K562 (cell line): Measurements from ENCODE around the gene C1orf116. TPM values are rescaled to one million over a fixed set of nuclear protein-coding genes. Genes with fewer than 3 reads are reported as not detected.

Source experiments
- BDP1 ChIP-seq: IDR thresholded peaks from 3 replicates; pipeline ENCODE4 v1.6.1; 2011; ENCODE audit not compliant: insufficient read length, insufficient read depth
- CBFB ChIP-seq: sonication (generic); formaldehyde crosslinking; IDR thresholded peaks from 2 replicates; pipeline ENCODE4 v1.4.0; 2020; ENCODE audit warnings: mild to moderate bottlenecking, missing genetic modification reagents
- CEBPZ ChIP-seq: fragments of 150-350 bp; IDR thresholded peaks from 2 replicates; pipeline ENCODE4 v1.6.1; 2014; ENCODE audit warnings: low read depth, mild to moderate bottlenecking, low read length, borderline replicate concordance
- E2F3 ChIP-seq: fragments of 250-450 bp; sonication (Bioruptor Pico); IDR thresholded peaks from 2 replicates; pipeline ENCODE4 v1.4.0; 2020; ENCODE audit warnings: mild to moderate bottlenecking
- GTF2A2 ChIP-seq: IDR thresholded peaks from 2 replicates; pipeline ENCODE4 v1.6.1; 2016; ENCODE audit warnings: mild to moderate bottlenecking, missing genetic modification characterization, missing compliant biosample characterization
- HMG20B ChIP-seq: fragments of 250-450 bp; sonication (Bioruptor Pico); IDR thresholded peaks from 2 replicates; pipeline ENCODE4 v1.5.0; 2021; ENCODE audit warnings: mild to moderate bottlenecking
- KAT7 ChIP-seq: sonication (generic); formaldehyde crosslinking; IDR thresholded peaks from 2 replicates; pipeline ENCODE4 v1.8.0; 2022; ENCODE audit warnings: missing genetic modification reagents, mild to moderate bottlenecking, borderline replicate concordance
- KAT8 ChIP-seq: fragments of 450-650 bp; IDR thresholded peaks from 2 replicates; pipeline ENCODE4 v1.6.1; 2016; ENCODE audit warnings: low read depth, mild to moderate bottlenecking
- MEIS2 ChIP-seq: fragments of 450-650 bp; IDR thresholded peaks from 2 replicates; pipeline ENCODE4 v1.6.1; 2014; ENCODE audit warnings: mild to moderate bottlenecking; ENCODE audit not compliant: partially characterized antibody
- MYBL2 ChIP-seq, 2 experiments: fragments of 450-650 bp in 1 of 2; sonication (generic) in 1 of 2; formaldehyde crosslinking in 1 of 2; IDR thresholded peaks; 2 replicates each; pipeline versions ENCODE4 v1.6.1 to v1.8.1; 2017 to 2022; ENCODE audit warnings: borderline replicate concordance in 1 of 2, inconsistent platforms in 1 of 2, low read depth in 1 of 2, mild to moderate bottlenecking in 1 of 2, missing genetic modification reagents in 1 of 2, moderate library complexity in 1 of 2
- NEUROD1 ChIP-seq: fragments of 150-350 bp; IDR thresholded peaks from 2 replicates; pipeline ENCODE4 v1.6.1; 2014; ENCODE audit warnings: borderline replicate concordance, low read length, low read depth; ENCODE audit not compliant: partially characterized antibody
- NUFIP1 ChIP-seq: fragments of 450-650 bp; IDR thresholded peaks from 2 replicates; pipeline ENCODE4 v1.6.1; 2018; ENCODE audit not compliant: partially characterized antibody
- PCBP1 ChIP-seq: fragments of 200-400 bp; formaldehyde crosslinking; IDR thresholded peaks from 2 replicates; pipeline ENCODE4 v1.6.1; 2018; ENCODE audit warnings: mild to moderate bottlenecking, low read depth, low read length; ENCODE audit not compliant: poor library complexity, severe bottlenecking
- PYGO2 ChIP-seq: fragments of 450-650 bp; IDR thresholded peaks from 2 replicates; pipeline ENCODE4 v1.6.1; 2016; ENCODE audit warnings: mild to moderate bottlenecking, missing genetic modification characterization, moderate library complexity, missing compliant biosample characterization
- ZFP30 ChIP-seq: fragments of 250-450 bp; sonication (Bioruptor Pico); IDR thresholded peaks from 2 replicates; pipeline ENCODE4 v1.8.0; 2022; ENCODE audit warnings: moderate library complexity, mild to moderate bottlenecking, inconsistent platforms, borderline replicate concordance
- ZKSCAN3 ChIP-seq: fragments of 250-450 bp; sonication (Bioruptor Pico); IDR thresholded peaks from 2 replicates; pipeline ENCODE4 v1.4.0; 2020
- ZNF311 ChIP-seq: fragments of 250-450 bp; sonication (Bioruptor Pico); IDR thresholded peaks from 2 replicates; pipeline ENCODE4 v1.4.0; 2020; ENCODE audit warnings: mild to moderate bottlenecking, moderate library complexity
- ZNF316 ChIP-seq: fragments of 450-650 bp; IDR thresholded peaks from 2 replicates; pipeline ENCODE4 v1.6.1; 2016
- ZNF551 ChIP-seq: fragments of 250-450 bp; sonication (Bioruptor Pico); IDR thresholded peaks from 2 replicates; pipeline ENCODE4 v1.5.0; 2021; ENCODE audit warnings: mild to moderate bottlenecking, moderate library complexity
- ZNF586 ChIP-seq: fragments of 450-650 bp; formaldehyde crosslinking; conservative IDR thresholded peaks from 2 replicates; pipeline ENCODE4 v1.4.0; 2020; ENCODE audit warnings: mild to moderate bottlenecking, moderate library complexity
- ZNF76 ChIP-seq: fragments of 250-450 bp; sonication (Bioruptor Pico); IDR thresholded peaks from 2 replicates; pipeline ENCODE4 v1.4.0; 2020; ENCODE audit warnings: mild to moderate bottlenecking, moderate library complexity, borderline replicate concordance
- ZSCAN32 ChIP-seq: fragments of 450-650 bp; formaldehyde crosslinking; IDR thresholded peaks from 2 replicates; pipeline ENCODE4 v1.4.0; 2020; ENCODE audit warnings: mild to moderate bottlenecking, moderate library complexity
- polyA plus RNA-seq, 8 experiments: library from polyadenylated mRNA; depleted of rRNA in 4 of 8; stranded (reverse) in 5 of 8; unstranded in 3 of 8; fragments of >200 nt; fragmentation: Nextera tagmentation in 2 of 8; fragmentation: Illumina TruSeq in 1 of 8; extraction: Ambion mirVana in 2 of 8; extraction: Trizol in 1 of 8; gene quantifications; 2 replicates each; pipeline versions ENCODE4 v1.2.1 to v1.2.3, GENCODE V29; 2011 to 2014; ENCODE audit warnings: inconsistent platforms in 1 of 8, missing spikeins in 1 of 8
- total RNA-seq, 7 experiments: library from RNA; depleted of rRNA in 6 of 7; stranded (reverse); fragments of >200 nt in 6 of 7; fragmentation: Illumina TruSeq in 2 of 7; extraction: Trizol in 2 of 7; gene quantifications; 2 replicates each; pipeline versions ENCODE4 v1.2.1 to v1.2.3, GENCODE V29; 2011 to 2021; ENCODE audit warnings: low replicate concordance in 1 of 7
- TF ChIP-seq, protein P1 (sequence below): fragments of 450-650 bp; formaldehyde crosslinking; IDR thresholded peaks from 2 replicates; pipeline ENCODE4 v1.4.0; 2020; ENCODE audit warnings: mild to moderate bottlenecking, moderate library complexity

Gene C1orf116
- total and polyA plus RNA-seq, 9 of the 15 experiments (the other 6 are each of a cell fraction or from before 2014, with no cell fraction given): 0.62 to 3.0 (median 0.95) TPM

DNA sequence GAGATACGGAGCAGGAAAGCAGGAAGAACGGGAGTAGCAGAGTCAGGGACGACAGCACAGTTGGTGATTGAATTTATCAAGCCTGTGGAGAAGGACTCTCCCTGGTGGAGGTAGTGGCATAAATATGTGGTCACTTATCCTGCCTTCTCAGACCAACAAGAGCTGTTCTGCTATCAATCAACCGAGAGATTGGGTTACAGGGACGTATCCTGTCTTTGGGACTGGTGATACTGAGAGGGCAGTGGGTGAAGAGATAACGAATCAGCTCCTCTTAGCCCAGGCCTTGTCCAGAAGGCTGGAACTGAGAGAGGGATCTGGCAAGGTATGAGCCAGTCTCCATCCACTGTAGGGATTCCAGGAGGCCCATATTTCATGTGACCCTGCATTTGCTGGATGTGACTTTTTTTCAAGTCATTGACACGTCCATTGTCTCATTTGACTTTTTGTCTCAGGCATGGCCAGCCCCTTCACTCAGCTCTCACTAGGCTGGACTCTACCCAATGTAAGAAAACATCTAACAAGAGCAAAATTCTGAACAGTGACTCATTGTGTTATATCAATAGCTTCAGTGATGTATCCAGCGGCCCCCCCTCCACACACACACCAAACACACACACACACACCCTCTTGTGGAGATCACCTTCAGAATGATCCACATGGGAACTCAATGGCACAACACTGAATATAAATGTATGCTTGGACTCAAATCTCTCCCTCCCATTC is 11.3 kb downstream of the C1orf116 start (continued):
- TF ChIP-seq, protein P1, sequence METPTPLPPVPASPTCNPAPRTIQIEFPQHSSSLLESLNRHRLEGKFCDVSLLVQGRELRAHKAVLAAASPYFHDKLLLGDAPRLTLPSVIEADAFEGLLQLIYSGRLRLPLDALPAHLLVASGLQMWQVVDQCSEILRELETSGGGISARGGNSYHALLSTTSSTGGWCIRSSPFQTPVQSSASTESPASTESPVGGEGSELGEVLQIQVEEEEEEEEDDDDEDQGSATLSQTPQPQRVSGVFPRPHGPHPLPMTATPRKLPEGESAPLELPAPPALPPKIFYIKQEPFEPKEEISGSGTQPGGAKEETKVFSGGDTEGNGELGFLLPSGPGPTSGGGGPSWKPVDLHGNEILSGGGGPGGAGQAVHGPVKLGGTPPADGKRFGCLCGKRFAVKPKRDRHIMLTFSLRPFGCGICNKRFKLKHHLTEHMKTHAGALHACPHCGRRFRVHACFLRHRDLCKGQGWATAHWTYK (CRISPR knock-in tag): peak; percentile 92
- TF ChIP-seq GTF2A2 (tag): no peak
- no peak for TF ChIP-seq KAT7
- TF ChIP-seq E2F3 (CRISPR knock-in tag): peak; percentile 57; the same call in 1 of the 2 replicates
- TF ChIP-seq PCBP1: no peak
- no peak for TF ChIP-seq KAT8
- peak; percentile 99 for TF ChIP-seq MEIS2
- no peak for TF ChIP-seq ZSCAN32 (CRISPR knock-in tag)
- no peak; the same call in 1 of the 2 replicates for TF ChIP-seq ZNF311 (CRISPR knock-in tag)
- TF ChIP-seq ZNF586 (CRISPR knock-in tag): no peak
- TF ChIP-seq ZNF316: no peak
- no peak for TF ChIP-seq NUFIP1
- no peak for TF ChIP-seq ZFP30 (CRISPR knock-in tag)
- TF ChIP-seq CEBPZ: no peak
- no peak for TF ChIP-seq ZKSCAN3 (CRISPR knock-in tag)
- TF ChIP-seq PYGO2 (tag): peak; percentile 29; the same call in 1 of the 2 replicates
- no peak for TF ChIP-seq MYBL2 (IDR thresholded peaks at IDR 0.05; ENCODE audit: low read depth)
- no peak for TF ChIP-seq MYBL2 (CRISPR knock-in tag; IDR thresholded peaks at IDR 0.05; ENCODE audit: borderline replicate concordance)
- TF ChIP-seq ZNF551 (CRISPR knock-in tag): no peak
- no peak for TF ChIP-seq BDP1
- peak; percentile 86 for TF ChIP-seq ZNF76 (CRISPR knock-in tag)
- peak; percentile 23 for TF ChIP-seq NEUROD1
- TF ChIP-seq CBFB: peak; percentile 84; the same call in 1 of the 2 replicates
- no peak for TF ChIP-seq HMG20B (CRISPR knock-in tag)
